Upper lobe of left lung (tissue), 6 donors: ENCODE results near the gene SFXN5. TPM values are rescaled to one million over a fixed set of nuclear protein-coding genes. Genes with fewer than 3 reads are reported as not detected.
"Not testable (repeated sequence)": the region's sequence is repeated elsewhere in the genome, so short reads cannot be mapped to it uniquely, and the experiment has no call there.

Experiments
- ATAC-seq, 2 donors: fragments of 200-7000 bp; cut with Tn5 transposase; one replicate each; pipeline ENCODE4 v1.9.1; 2022; ENCODE audit warnings: mild to moderate bottlenecking in 2 of 2, moderate library complexity in 2 of 2; ENCODE audit not compliant: low FRiP score in 2 of 2
- DNase-seq, 2 donors: peaks; one replicate each; pipeline ENCODE4 v3.0.0-alpha.2; 2019 to 2020
- H3K27ac ChIP-seq, 4 donors: fragments of 200-600 bp; sonication (generic); one replicate each; pipeline ENCODE4 v1.5.1; 2016 to 2019
- H3K27me3 ChIP-seq, 4 donors: fragments of 200-600 bp; sonication (generic); one replicate each; pipeline ENCODE4 v1.5.1; 2017 to 2019
- H3K36me3 ChIP-seq, 4 donors: fragments of 200-600 bp; sonication (generic); one replicate each; pipeline ENCODE4 v1.5.1; 2016 to 2019
- H3K4me1 ChIP-seq, 4 donors: fragments of 200-600 bp; sonication (generic); one replicate each; pipeline ENCODE4 v1.5.1; 2018 to 2019
- H3K4me3 ChIP-seq, 4 donors: fragments of 200-600 bp; sonication (generic); one replicate each; pipeline ENCODE4 v1.5.1; 2017 to 2019; ENCODE audit warnings: mild to moderate bottlenecking in 2 of 4, moderate library complexity in 1 of 4
- H3K9me3 ChIP-seq, 4 donors: fragments of 200-600 bp; sonication (generic); one replicate each; pipeline ENCODE4 v1.5.1; 2018 to 2019
- CTCF ChIP-seq, 6 experiments: fragments of 450-650 bp in 4 of 6; fragments of 200-600 bp in 2 of 6; sonication (generic) in 2 of 6; IDR thresholded peaks; one replicate each; pipeline ENCODE4 v1.5.1; 2016 to 2019; ENCODE audit warnings: antibody characterized with exemption in 6 of 6
- EP300 ChIP-seq, 4 donors: sonication (generic); formaldehyde crosslinking; IDR thresholded peaks; one replicate each; pipeline ENCODE4 v1.5.1; 2017; ENCODE audit warnings: antibody characterized with exemption in 4 of 4, control low read depth in 2 of 4
- POLR2A ChIP-seq, 4 donors: fragments of 450-650 bp; IDR thresholded peaks; one replicate each; pipeline ENCODE4 v1.5.1; 2016 to 2017; ENCODE audit warnings: antibody characterized with exemption in 4 of 4, mild to moderate bottlenecking in 2 of 4
- POLR2AphosphoS5 ChIP-seq, 2 donors: sonication (generic); formaldehyde crosslinking; IDR thresholded peaks; one replicate each; pipeline ENCODE4 v1.5.1; 2017; ENCODE audit warnings: antibody characterized with exemption in 2 of 2
- WGBS, 2 donors: methylation state at CpG; one replicate each; pipeline ENCODE4 v1.1.5; 2017 to 2018; 5-methylcytosine and 5-hydroxymethylcytosine counted together
- total RNA-seq, 6 donors: library from RNA; depleted of rRNA in 4 of 6; stranded (reverse); fragments of >200 nt in 4 of 6; gene quantifications; one replicate each; pipeline versions ENCODE4 v1.1.0 to v1.2.1, GENCODE V29; 2016 to 2021
- donor health status: DM: no; HTN: no; CAD: no; lungs with moderate emphysema.
- donor health status: DM: no; HTN: yes; CAD: no; lungs with severe emphysema.

Gene SFXN5
- total RNA-seq, 6 donors from 2014 or later: 10.8 to 44.0 (median 13.7) TPM

GRCh38 chr2:73067043-73067442 lies 4.5 kb downstream of the SFXN5 start:
- Histone ChIP-seq H3K27me3 (no peaks in the 10 kb centered on the region), H3K4me3 (no peak overlapping the region), H3K36me3 (no peaks in the 10 kb centered on the region), H3K9me3 (no peaks in the 10 kb centered on the region), H3K27ac (no peak overlapping the region), H3K4me1 (peaks cover 17 to 24% (median 20%) of the 10 kb centered on the region in 4 donors)
- DNase-seq (no peak), ATAC-seq (no peak)
- 95 to 96% methylated on average over 2 of the region's 2 CpGs for WGBS, 2 donors
- TF ChIP-seq CTCF (IDR thresholded peaks at IDR 0.05) (no peak), EP300 (IDR thresholded peaks at IDR 0.05) (no peak)

- WGBS, 2 donors: 99% methylated on average over 5 of the region's 5 CpGs
- H3K9me3 ChIP-seq, H3K4me3 ChIP-seq, DNase-seq, H3K36me3 ChIP-seq, ATAC-seq, H3K27me3 ChIP-seq, H3K27ac ChIP-seq: not testable (repeated sequence)
- peaks cover 13 to 17% (median 14%) of the 10 kb centered on the region in 4 donors for H3K4me1 ChIP-seq
Measured at GRCh38 chr2:73065070-73065469, 6.4 kb downstream of the SFXN5 start.

GRCh38 chr2:73063909-73064875 lies 7.3 kb downstream of the SFXN5 start:
- 93% methylated on average over 8 of the region's 8 CpGs for WGBS, 2 donors
- no peaks in the 10 kb centered on the region for H3K9me3 ChIP-seq
- ATAC-seq: peak in 1 of 2 donors; percentile 79
- no peaks in the 10 kb centered on the region for H3K36me3 ChIP-seq
- H3K27me3 ChIP-seq: no peaks in the 10 kb centered on the region
- H3K27ac ChIP-seq: no peak overlapping the region
- TF ChIP-seq CTCF (IDR thresholded peaks at IDR 0.05): no peak
- no peak for TF ChIP-seq EP300 (IDR thresholded peaks at IDR 0.05)
- TF ChIP-seq POLR2AphosphoS5 (IDR thresholded peaks at IDR 0.05): no peak
- TF ChIP-seq POLR2A (IDR thresholded peaks at IDR 0.05): no peak
- H3K4me3 ChIP-seq: no peak overlapping the region
- no peak for DNase-seq
- H3K4me1 ChIP-seq: peaks cover 4 to 8% (median 5%) of the 10 kb centered on the region in 4 donors

- ATAC-seq (no peak), DNase-seq (no peak)
- Histone ChIP-seq H3K4me3 (no peak overlapping the region), H3K4me1 (peaks cover 0 to under 1% (median under 1%) of the 10 kb centered on the region in 4 donors), H3K36me3 (no peaks in the 10 kb centered on the region), H3K27me3 (no peaks in the 10 kb centered on the region), H3K9me3 (no peaks in the 10 kb centered on the region), H3K27ac (no peak overlapping the region)
- WGBS, 2 donors: 76 to 88% methylated on average over 4 of the region's 4 CpGs
- no peak for TF ChIP-seq CTCF (IDR thresholded peaks at IDR 0.05)
- no peak for TF ChIP-seq POLR2A (IDR thresholded peaks at IDR 0.05)
- no peak for TF ChIP-seq EP300 (IDR thresholded peaks at IDR 0.05)
- TF ChIP-seq POLR2AphosphoS5 (IDR thresholded peaks at IDR 0.05): no peak
Measured at GRCh38 chr2:73063472-73063871, 8.0 kb downstream of the SFXN5 start.

GRCh38 chr2:73059106-73059505 lies 12.4 kb downstream of the SFXN5 start:
- Histone ChIP-seq H3K9me3 (peaks cover 0 to 14% (median 2%) of the 10 kb centered on the region in 4 donors), H3K4me3 (no peak overlapping the region)

More at GRCh38 chr2:73059106-73059505, 12.4 kb downstream of the SFXN5 start:
- TF ChIP-seq POLR2AphosphoS5 (IDR thresholded peaks at IDR 0.05) (no peak), POLR2A (IDR thresholded peaks at IDR 0.05) (no peak), CTCF (IDR thresholded peaks at IDR 0.05) (no peak), EP300 (IDR thresholded peaks at IDR 0.05) (no peak)
- no peak for DNase-seq
- Histone ChIP-seq H3K4me1 (no peaks in the 10 kb centered on the region), H3K36me3 (peaks cover 0 to 21% (median 10%) of the 10 kb centered on the region in 4 donors), H3K27me3 (no peaks in the 10 kb centered on the region), H3K27ac (no peak overlapping the region)
- no peak for ATAC-seq
- 83 to 100% methylated on average over 5 to 6 of the region's 6 CpGs for WGBS, 2 donors
